Nucleus accumbens (tissue), 56 donors: ENCODE data around the gene RAB5B.
A peak's percentile ranks its signal among the peaks of the same experiment; 100 is the strongest.

Experiments used
- DNase-seq, 56 donors: peaks; one replicate each; lab custom pipeline; 2025; lab: John Stamatoyannopoulos, UW

Gene RAB5B

DNA sequence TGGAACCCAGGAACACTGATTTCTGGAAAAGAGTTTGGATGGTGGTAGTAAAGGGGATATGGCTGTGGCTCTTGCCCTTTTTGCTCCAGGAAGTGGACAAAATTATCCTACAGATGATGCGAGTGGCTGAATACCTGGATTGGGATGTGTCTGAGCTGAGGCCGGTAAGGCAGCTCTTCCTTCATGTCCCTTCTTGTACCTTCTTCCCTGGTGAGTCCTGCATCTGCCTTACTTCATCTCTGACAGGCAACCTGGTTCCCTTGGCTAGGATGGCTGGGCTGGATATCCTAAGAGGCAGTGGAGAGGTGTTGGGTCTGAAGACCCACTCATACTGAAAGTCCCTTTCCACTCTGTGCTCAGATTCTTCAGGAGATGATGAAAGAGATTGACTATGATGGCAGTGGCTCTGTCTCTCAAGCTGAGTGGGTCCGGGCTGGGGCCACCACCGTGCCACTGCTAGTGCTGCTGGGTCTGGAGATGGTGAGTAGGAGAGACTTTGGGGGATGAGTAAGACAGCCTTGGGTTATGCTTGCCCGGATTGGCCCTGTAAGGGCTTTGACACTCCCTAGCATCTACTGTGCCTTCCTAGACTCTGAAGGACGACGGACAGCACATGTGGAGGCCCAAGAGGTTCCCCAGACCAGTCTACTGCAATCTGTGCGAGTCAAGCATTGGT lies 34.9 kb upstream of the RAB5B start:
- DNase-seq: no peak

GRCh38 chr12:55940065-55940732 lies 33.7 kb upstream of the RAB5B start:
- peak in 52 of 56 donors; percentile 38 to 88 (median 71) for DNase-seq

- DNase-seq: peak in 4 of 56 donors; percentile 8 to 24 (median 15)
Observed at GRCh38 chr12:55942055-55942454, 31.8 kb upstream of the RAB5B start.

- no peak for DNase-seq
Observed at GRCh38 chr12:55942577-55943136, 31.2 kb upstream of the RAB5B start.

DNA sequence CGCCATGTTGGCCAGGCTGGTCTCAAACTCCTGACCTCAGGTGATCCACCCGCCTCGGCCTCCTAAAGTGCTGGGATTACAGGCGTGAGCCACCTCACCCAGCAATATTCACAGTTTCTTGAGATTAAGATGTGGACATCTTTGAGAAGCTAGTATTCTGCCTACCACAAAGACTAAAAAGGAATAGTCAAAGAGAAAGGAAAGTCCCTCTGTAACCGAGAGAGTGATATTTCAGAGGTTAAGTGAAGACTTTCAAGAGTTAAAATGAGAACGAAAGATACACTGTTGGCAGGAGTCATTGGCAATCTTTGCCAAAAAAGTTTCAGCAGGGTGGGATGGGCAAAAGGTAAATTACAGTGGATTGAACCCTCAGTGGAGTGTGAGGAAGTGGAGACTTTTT lies 27.3 kb upstream of the RAB5B start:
- DNase-seq: no peak

DNA sequence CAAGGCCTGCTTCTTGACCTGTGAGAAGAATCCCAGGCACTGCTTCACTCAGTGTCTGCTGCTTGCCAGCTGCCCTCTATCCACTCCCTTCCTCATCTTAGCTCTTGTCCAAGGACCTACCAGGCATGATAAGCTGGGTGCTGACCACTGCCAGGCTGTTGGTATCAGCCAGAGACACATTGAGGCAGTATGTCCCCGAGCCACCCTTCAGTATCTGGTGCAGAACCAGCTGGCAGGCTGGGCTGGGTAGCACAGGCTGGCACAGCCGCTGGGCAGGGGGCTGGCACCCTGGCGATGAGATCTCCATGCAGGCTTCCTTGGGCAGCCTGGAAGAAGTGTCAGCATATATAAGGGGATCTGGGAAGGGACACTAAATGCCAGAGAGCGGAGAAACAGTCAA lies 18.5 kb upstream of the RAB5B start:
- DNase-seq: no peak

DNA sequence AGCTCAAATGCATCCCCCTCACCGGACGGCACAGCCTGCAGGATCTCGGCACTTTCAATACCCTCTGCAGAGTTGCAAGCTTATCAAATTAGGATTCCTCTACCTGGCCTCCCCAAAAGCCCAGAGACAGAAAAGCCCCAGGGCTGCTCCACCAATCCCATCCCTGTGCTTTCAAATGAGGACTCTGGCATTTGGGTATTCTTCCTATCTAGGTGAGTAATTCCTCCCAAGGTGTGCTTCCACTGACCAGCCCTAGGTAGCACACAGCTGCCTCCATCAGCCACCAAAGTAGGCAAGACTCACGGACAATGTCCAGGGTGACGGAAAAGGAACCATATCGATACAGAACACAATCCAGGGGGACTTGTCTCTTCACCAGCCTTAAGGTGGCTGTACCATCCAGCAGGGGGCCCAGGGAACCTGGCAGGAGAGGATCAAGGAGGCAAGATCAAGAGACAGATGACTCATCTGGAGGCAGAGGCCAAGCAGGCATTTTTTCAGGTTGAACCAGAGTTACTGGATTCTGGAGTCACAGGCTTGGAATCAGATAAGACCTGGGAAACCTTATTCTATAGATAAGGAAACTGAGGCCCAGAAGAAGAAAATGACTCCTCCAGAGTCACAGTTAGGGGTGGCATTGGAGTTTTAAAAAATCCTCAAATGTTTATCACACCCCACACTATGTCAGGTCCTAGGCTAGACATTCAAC lies 17.9 kb upstream of the RAB5B start:
- DNase-seq: peak in 1 of 56 donors; percentile 11

DNA sequence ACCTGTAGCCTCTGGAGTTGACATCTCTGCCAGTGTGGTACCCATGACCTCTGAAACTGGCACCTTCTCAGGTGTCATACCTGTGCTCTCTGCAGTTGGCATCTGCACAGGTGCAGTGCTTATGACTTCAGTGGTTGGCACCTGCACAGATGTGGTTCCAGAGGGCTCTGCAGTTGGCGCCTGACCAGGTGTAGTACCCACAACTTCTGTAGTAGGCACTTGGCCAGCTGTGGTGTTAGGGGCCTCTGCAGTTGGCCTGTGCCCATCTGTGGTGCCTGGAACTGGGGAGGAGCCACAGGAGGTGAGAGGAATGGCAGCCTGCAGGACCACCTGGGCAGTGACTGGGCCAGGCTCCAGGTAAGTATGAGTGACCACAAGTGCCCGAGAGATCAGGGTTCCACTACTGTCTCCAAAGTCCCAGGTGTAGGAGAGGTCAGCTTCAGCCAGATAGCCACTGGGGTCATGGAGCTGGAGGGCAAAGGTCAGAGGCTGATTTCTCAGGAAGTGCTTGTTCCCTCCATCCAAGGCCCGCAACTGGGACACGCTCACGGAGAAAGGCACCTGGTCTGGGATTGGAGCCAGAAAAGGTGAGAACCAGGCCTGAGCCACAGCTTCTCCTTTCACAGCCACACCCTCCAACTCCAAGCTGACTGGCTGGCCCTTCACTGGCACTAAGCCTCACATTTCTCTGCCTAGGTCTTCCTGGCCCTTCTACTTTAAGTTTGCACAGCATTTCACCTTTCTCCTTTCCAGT lies 16.6 kb upstream of the RAB5B start:
- DNase-seq: no peak

GRCh38 chr12:55963760-55964159 lies 10.1 kb upstream of the RAB5B start:
- DNase-seq: no peak

GRCh38 chr12:55965240-55965639 lies 8.6 kb upstream of the RAB5B start:
- DNase-seq: no peak

DNA sequence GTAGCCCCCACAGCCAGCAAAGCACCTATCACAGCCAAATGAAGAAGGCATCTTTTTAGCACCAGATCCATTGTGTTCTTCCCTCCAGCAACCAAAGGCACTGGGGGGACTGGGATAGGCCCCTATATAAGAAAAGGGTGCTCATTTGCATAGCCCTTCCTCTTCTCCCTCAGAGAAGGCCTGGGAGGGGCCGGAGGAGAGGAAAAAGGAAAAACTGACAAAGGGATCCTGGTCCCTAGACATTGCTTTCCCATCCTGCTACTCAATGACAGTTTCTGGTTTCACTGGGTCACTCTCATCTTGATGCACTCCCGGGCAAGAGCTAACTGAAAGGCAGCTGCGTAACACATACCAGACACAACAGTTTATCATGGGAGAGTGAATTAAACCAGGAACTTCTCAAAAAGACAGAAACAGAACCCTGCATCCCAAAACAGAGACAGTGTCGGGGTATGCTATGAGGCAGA lies 7.9 kb upstream of the RAB5B start, which contains the start of gene PMEL:
TSS of gene PMEL (minus strand) at position 102 of the 467 bp plus-strand sequence. CDS start at position 71, 31 bp downstream.
- no peak for DNase-seq

GRCh38 chr12:55966408-55967281 lies 7.2 kb upstream of the RAB5B start, which contains the start of gene CDK2:
CDK2 (plus strand) TSS chr12:55966830; CDS start chr12:55967009, 179 bp downstream.
- DNase-seq: peak in 54 of 56 donors; percentile 18 to 91 (median 67)

DNA sequence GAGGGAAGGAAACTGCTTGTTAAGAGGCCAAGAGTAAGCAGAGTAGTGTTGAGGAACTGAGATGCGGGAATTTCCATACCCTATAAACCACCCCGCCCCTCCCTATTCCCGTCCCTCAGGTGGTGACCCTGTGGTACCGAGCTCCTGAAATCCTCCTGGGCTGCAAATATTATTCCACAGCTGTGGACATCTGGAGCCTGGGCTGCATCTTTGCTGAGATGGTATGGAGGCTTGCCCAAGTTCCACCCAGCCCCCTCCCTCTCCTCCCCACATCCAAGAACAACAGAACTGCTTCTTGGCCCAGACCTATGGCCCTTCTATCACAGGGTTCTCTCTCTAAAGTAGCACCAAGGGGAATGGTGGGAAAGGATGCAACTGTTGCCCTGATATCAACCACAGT lies 4.5 kb upstream of the RAB5B start:
- DNase-seq: no peak

GRCh38 chr12:55970775-55971174 lies 3.1 kb upstream of the RAB5B start:
- no peak for DNase-seq

DNA sequence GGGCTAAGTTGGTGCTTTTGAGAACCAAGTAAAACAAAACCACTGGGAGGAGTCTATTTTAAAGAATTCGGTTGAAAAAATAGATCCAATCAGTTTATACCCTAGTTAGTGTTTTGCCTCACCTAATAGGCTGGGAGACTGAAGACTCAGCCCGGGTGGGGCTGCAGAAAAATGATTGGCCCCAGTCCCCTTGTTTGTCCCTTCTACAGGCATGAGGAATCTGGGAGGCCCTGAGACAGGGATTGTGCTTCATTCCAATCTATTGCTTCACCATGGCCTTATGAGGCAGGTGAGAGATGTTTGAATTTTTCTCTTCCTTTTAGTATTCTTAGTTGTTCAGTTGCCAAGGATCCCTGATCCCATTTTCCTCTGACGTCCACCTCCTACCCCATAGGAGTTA lies 1.8 kb upstream of the RAB5B start:
- DNase-seq: peak in 2 of 56 donors; percentile 1 to 10

- no peak for DNase-seq
Observed at GRCh38 chr12:55972456-55972855, 1.4 kb upstream of the RAB5B start.

DNA sequence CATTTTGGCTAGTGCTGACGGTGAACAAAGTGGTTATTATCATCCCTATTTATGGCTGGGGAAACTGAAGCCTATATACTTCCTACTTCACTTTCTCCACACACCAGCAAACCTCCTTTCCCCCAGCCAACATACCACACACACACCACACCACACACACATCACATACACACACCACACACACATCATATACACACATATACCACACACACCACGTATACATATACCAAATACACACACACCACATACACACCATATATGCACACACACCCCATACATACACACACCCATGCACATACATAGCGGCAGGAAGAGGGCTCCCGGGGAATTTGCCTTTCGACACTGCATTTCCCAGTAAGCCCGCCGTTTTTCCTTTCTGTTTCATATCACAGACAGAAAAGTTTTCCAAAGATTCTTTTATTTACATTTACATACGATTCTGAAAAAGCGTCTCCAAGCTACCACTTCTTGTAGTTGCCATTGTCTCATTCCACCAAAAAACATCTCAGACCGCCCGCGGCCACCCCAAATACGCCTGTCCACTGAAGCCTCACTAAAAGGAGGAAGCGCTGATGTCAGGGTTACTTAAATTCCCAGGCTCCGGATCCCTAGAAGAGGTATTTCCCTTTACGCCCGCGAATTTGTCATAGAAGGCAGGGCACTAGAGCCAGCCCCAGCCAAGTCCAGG lies 823 bp upstream of the RAB5B start:
- DNase-seq: peak in 7 of 56 donors; percentile 21 to 44 (median 37)

DNA sequence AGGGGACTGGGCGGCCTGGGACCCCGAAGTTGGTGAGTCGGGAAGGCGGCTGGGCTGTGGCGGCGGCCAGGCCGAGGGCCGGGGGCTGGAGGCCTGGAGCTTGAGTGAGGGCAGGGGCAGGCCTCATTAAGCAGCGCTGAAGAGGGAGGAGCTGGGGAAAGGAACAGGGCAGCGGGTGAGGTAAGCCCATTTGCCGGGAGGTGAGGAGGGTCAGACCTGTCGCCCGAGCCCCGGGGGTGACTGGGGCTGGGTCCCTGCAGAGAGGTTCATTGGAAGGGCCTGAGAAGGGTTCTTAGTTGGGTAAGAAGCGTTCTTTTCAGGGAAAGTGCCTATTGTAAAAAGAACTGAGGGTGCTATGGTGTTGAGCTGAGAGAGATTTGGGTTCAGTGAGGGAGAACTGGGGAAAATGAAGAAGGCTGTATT lies 441 bp downstream of the RAB5B start:
- peak in 6 of 56 donors; percentile 38 to 53 (median 42) for DNase-seq
